GM23338 (cell line): ENCODE measurements around the gene SLC35B3. TPM values are rescaled to one million over a fixed set of nuclear protein-coding genes. Genes with fewer than 3 reads are reported as not detected.

Experiments used
- ATAC-seq: fragments of 200-7000 bp; cut with Tn5 transposase; 3 replicates; pipeline ENCODE4 v1.9.1; 2020
- DNase-seq: peaks from one replicate; pipeline ENCODE4 v3.0.0-alpha.2; 2015; ENCODE audit warnings: low spot score
- H2AFZ ChIP-seq: fragments of 200-600 bp; sonication (generic); 2 replicates; pipeline ENCODE4 v1.8.0; 2016; ENCODE audit warnings: antibody characterized with exemption, mild to moderate bottlenecking, moderate library complexity
- H3F3A ChIP-seq: fragments of 200-600 bp; sonication (generic); replicated peaks from 2 replicates; pipeline ENCODE4 v1.8.0; 2017; ENCODE audit warnings: antibody characterized with exemption, mixed run types, low read depth
- H3K27ac ChIP-seq: fragments of 200-600 bp; sonication (generic); 2 replicates; pipeline ENCODE4 v1.6.1; 2016; ENCODE audit warnings: low read depth
- H3K27me3 ChIP-seq: fragments of 200-600 bp; sonication (generic); 2 replicates; pipeline ENCODE4 v1.8.0; 2016; ENCODE audit warnings: mild to moderate bottlenecking, mixed run types, moderate library complexity; ENCODE audit not compliant: insufficient read depth
- H3K36me3 ChIP-seq: fragments of 200-600 bp; sonication (generic); 2 replicates; pipeline ENCODE4 v1.8.0; 2016; ENCODE audit warnings: mild to moderate bottlenecking; ENCODE audit not compliant: insufficient read depth
- H3K4me1 ChIP-seq: fragments of 200-600 bp; sonication (generic); 2 replicates; pipeline ENCODE4 v1.8.0; 2016; ENCODE audit warnings: mild to moderate bottlenecking, moderate library complexity; ENCODE audit not compliant: insufficient read depth
- H3K4me2 ChIP-seq: fragments of 200-600 bp; sonication (generic); 2 replicates; pipeline ENCODE4 v1.7.1; 2017; ENCODE audit warnings: mixed run types
- H3K4me3 ChIP-seq: fragments of 200-600 bp; sonication (generic); 2 replicates; pipeline ENCODE4 v1.6.1; 2016; ENCODE audit warnings: mixed run types
- H3K79me2 ChIP-seq: fragments of 200-600 bp; sonication (generic); replicated peaks from 2 replicates; pipeline ENCODE4 v1.8.0; 2017; ENCODE audit warnings: mild to moderate bottlenecking; ENCODE audit not compliant: insufficient read depth
- H3K9me2 ChIP-seq: fragments of 200-600 bp; sonication (generic); 2 replicates; pipeline ENCODE4 v1.8.0; 2017; ENCODE audit not compliant: insufficient read depth
- H4K20me1 ChIP-seq: fragments of 200-600 bp; sonication (generic); replicated peaks from 2 replicates; pipeline ENCODE4 v1.8.0; 2017; ENCODE audit warnings: mild to moderate bottlenecking; ENCODE audit not compliant: insufficient read depth
- H3K27ac Mint-ChIP-seq: 2 replicates; pipeline ENCODE4 v1.8.0; 2020; ENCODE audit warnings: inconsistent platforms, mild to moderate bottlenecking, moderate library complexity, mixed read lengths
- H3K27me3 Mint-ChIP-seq: 3 replicates; pipeline ENCODE4 v1.8.0; 2022; ENCODE audit warnings: low read depth, mild to moderate bottlenecking, moderate library complexity, mixed read lengths, inconsistent platforms; ENCODE audit not compliant: insufficient read depth, poor library complexity
- H3K36me3 Mint-ChIP-seq: 3 replicates; pipeline ENCODE4 v1.8.0; 2021; ENCODE audit warnings: low read depth, mild to moderate bottlenecking, inconsistent platforms, moderate library complexity, mixed read lengths
- H3K4me1 Mint-ChIP-seq: 3 replicates; pipeline ENCODE4 v1.8.0; 2020; ENCODE audit warnings: mild to moderate bottlenecking, inconsistent platforms, mixed read lengths
- H3K4me3 Mint-ChIP-seq: 3 replicates; pipeline ENCODE4 v1.8.0; 2021; ENCODE audit warnings: moderate library complexity, mild to moderate bottlenecking, inconsistent platforms, mixed read lengths
- H3K9me3 Mint-ChIP-seq: 3 replicates; pipeline ENCODE4 v1.8.0; 2020; ENCODE audit warnings: moderate library complexity, mild to moderate bottlenecking, inconsistent platforms, mixed read lengths
- CREB1 ChIP-seq: fragments of 250-450 bp; sonication (Bioruptor Pico); IDR thresholded peaks from 2 replicates; pipeline ENCODE4 v1.5.0; 2020; ENCODE audit warnings: low read depth, mild to moderate bottlenecking, moderate library complexity
- ETS1 ChIP-seq: IDR thresholded peaks from 2 replicates; pipeline ENCODE4 v1.6.1; 2016; ENCODE audit warnings: antibody characterized with exemption
- EZH2 ChIP-seq: fragments of 200-600 bp; sonication (generic); IDR thresholded peaks from one replicate; pipeline ENCODE4 v1.8.0; 2017; ENCODE audit warnings: antibody characterized with exemption, mild to moderate bottlenecking, low read depth; ENCODE audit not compliant: unreplicated experiment
- EZH2phosphoT487 ChIP-seq: fragments of 200-600 bp; sonication (generic); IDR thresholded peaks from one replicate; pipeline ENCODE4 v1.8.1; 2018; ENCODE audit warnings: antibody characterized with exemption; ENCODE audit not compliant: unreplicated experiment
- POLR2AphosphoS5 ChIP-seq: IDR thresholded peaks from 2 replicates; pipeline ENCODE4 v1.6.1; 2016; ENCODE audit warnings: antibody characterized with exemption, low read depth
- REST ChIP-seq: IDR thresholded peaks from one replicate; pipeline ENCODE4 v1.6.1; 2018; ENCODE audit warnings: antibody characterized with exemption; ENCODE audit not compliant: unreplicated experiment
- ZNF114 ChIP-seq: fragments of 250-450 bp; sonication (Bioruptor Pico); IDR thresholded peaks from 2 replicates; pipeline ENCODE4 v1.5.0; 2020; ENCODE audit warnings: mild to moderate bottlenecking, moderate library complexity
- ZNF331 ChIP-seq: fragments of 250-450 bp; sonication (Bioruptor Pico); IDR thresholded peaks from 2 replicates; pipeline ENCODE4 v1.5.0; 2020; ENCODE audit warnings: low read depth, mild to moderate bottlenecking, moderate library complexity
- ZNF462 ChIP-seq: fragments of 250-450 bp; sonication (Bioruptor Pico); IDR thresholded peaks from 2 replicates; pipeline ENCODE4 v1.5.0; 2020; ENCODE audit warnings: mild to moderate bottlenecking, moderate library complexity
- polyA plus RNA-seq: library from polyadenylated mRNA; unstranded; fragments of >200 nt; fragmentation: Nextera tagmentation; extraction: Ambion mirVana; gene quantifications from 2 replicates; pipeline ENCODE4 v1.2.1, GENCODE V29; 2016
- total RNA-seq: library from RNA; depleted of rRNA; stranded (reverse); fragments of >200 nt; shearing (Covaris generic); gene quantifications from 2 replicates; pipeline ENCODE4 v1.2.3, GENCODE V29; 2014
- TF ChIP-seq, protein P1 (sequence below), 2 experiments: fragments of 200-600 bp in 1 of 2; sonication (generic) in 1 of 2; conservative IDR thresholded peaks; 2 replicates each; pipeline versions ENCODE4 v1.5.1 to v1.6.1; 2016 to 2017; ENCODE audit warnings: antibody characterized with exemption in 2 of 2, low read depth in 2 of 2, mild to moderate bottlenecking in 2 of 2, moderate library complexity in 1 of 2

The SLC35B3 gene
- total and polyA plus RNA-seq, 2 experiments from 2014 or later: 7.5 to 9.0 TPM

- no peaks in the 10 kb centered on the region for H3K36me3 ChIP-seq
- peak overlapping the region; percentile 96; the same call in 1 of the 2 replicates for H2AFZ ChIP-seq
- Mint-ChIP-seq H3K27me3 (no peaks in the 10 kb centered on the region), H3K4me3 (peak overlapping the region; percentile 94), H3K9me3 (no peaks in the 10 kb centered on the region), H3K36me3 (no peaks in the 10 kb centered on the region; the same call in 2 of the 3 replicates), H3K4me1 (peaks cover 17% of the 10 kb centered on the region), H3K27ac (peak overlapping the region; percentile 70; the same call in 1 of the 2 replicates)
- H4K20me1 ChIP-seq: no peaks in the 10 kb centered on the region
- peaks cover 10% of the 10 kb centered on the region for H3K4me1 ChIP-seq
- H3K4me2 ChIP-seq: peak overlapping the region; percentile 96
- H3K79me2 ChIP-seq: peaks cover 30% of the 10 kb centered on the region
- TF ChIP-seq ZNF462 (CRISPR knock-in tag) (no peak), CREB1 (CRISPR knock-in tag) (no peak), ZNF331 (CRISPR knock-in tag) (no peak), POLR2AphosphoS5 (no peak), ZNF114 (CRISPR knock-in tag) (no peak), ETS1 (no peak), REST (no peak), EZH2phosphoT487 (no peak), EZH2 (no peak)
- TF ChIP-seq, protein P1, sequence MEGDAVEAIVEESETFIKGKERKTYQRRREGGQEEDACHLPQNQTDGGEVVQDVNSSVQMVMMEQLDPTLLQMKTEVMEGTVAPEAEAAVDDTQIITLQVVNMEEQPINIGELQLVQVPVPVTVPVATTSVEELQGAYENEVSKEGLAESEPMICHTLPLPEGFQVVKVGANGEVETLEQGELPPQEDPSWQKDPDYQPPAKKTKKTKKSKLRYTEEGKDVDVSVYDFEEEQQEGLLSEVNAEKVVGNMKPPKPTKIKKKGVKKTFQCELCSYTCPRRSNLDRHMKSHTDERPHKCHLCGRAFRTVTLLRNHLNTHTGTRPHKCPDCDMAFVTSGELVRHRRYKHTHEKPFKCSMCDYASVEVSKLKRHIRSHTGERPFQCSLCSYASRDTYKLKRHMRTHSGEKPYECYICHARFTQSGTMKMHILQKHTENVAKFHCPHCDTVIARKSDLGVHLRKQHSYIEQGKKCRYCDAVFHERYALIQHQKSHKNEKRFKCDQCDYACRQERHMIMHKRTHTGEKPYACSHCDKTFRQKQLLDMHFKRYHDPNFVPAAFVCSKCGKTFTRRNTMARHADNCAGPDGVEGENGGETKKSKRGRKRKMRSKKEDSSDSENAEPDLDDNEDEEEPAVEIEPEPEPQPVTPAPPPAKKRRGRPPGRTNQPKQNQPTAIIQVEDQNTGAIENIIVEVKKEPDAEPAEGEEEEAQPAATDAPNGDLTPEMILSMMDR (conservative IDR thresholded peaks at IDR 0.05; ENCODE audit: low read depth in 2 of 2): no peak
- H3K27ac ChIP-seq: peak overlapping the region; percentile 88
- no peaks in the 10 kb centered on the region for H3K9me2 ChIP-seq
- ATAC-seq (no peak), DNase-seq (no peak)
- no peaks in the 10 kb centered on the region for H3F3A ChIP-seq
- H3K27me3 ChIP-seq: no peaks in the 10 kb centered on the region
- peak overlapping the region; percentile 97 for H3K4me3 ChIP-seq
Measured at GRCh38 chr6:8434727-8435092, 635 bp downstream of the SLC35B3 start.
